WTC11 (cell line): ENCODE results near the gene ANGPTL1. TPM values are rescaled to one million over a fixed set of nuclear protein-coding genes. Genes with fewer than 3 reads are reported as not detected.

Source experiments
- ATAC-seq: fragments of 200-7000 bp; cut with Tn5 transposase; 2 replicates; pipeline ENCODE4 v1.10.0; 2021; ENCODE audit warnings: mild to moderate bottlenecking, moderate library complexity
- CTCF ChIA-PET: fragments of 300-600 bp; sonication (Branson Sonifier 250); formaldehyde crosslinking; loops from one replicate; lab custom pipeline; 2021; ENCODE audit warnings: antibody characterized with exemption; lab: Charles Lee
- POLR2A ChIA-PET: fragments of 350-600 bp; sonication (Branson Sonifier 250); formaldehyde crosslinking; loops from one replicate; lab custom pipeline; 2021; ENCODE audit warnings: antibody characterized with exemption; lab: Charles Lee
- DNase-seq: peaks from one replicate; pipeline ENCODE4 v3.0.0; 2021; ENCODE audit warnings: low spot score
- H3K27ac Mint-ChIP-seq: 2 replicates; pipeline ENCODE4 v1.8.0; 2021; ENCODE audit warnings: mixed read lengths
- H3K27me3 Mint-ChIP-seq: 2 replicates; pipeline ENCODE4 v1.8.0; 2021; ENCODE audit warnings: low read depth, mild to moderate bottlenecking, moderate library complexity, mixed read lengths
- H3K36me3 Mint-ChIP-seq: 2 replicates; pipeline ENCODE4 v1.8.0; 2021; ENCODE audit warnings: mixed read lengths
- H3K4me1 Mint-ChIP-seq: 2 replicates; pipeline ENCODE4 v1.8.0; 2022; ENCODE audit warnings: mixed read lengths
- H3K4me3 Mint-ChIP-seq: 2 replicates; pipeline ENCODE4 v1.8.0; 2021; ENCODE audit warnings: mild to moderate bottlenecking, moderate library complexity, mixed read lengths
- H3K9me3 Mint-ChIP-seq: 2 replicates; pipeline ENCODE4 v1.8.0; 2021; ENCODE audit warnings: mixed read lengths
- ARID4B ChIP-seq: sonication (generic); formaldehyde crosslinking; IDR thresholded peaks from 2 replicates; pipeline ENCODE4 v1.8.0; 2023; ENCODE audit warnings: missing genetic modification reagents, mild to moderate bottlenecking, borderline replicate concordance
- ELF4 ChIP-seq: sonication (generic); formaldehyde crosslinking; IDR thresholded peaks from 2 replicates; pipeline ENCODE4 v1.8.1; 2022; ENCODE audit warnings: low read depth, mild to moderate bottlenecking, moderate library complexity, missing genetic modification reagents
- FOXP1 ChIP-seq: sonication (generic); formaldehyde crosslinking; IDR thresholded peaks from 2 replicates; pipeline ENCODE4 v1.8.0; 2022; ENCODE audit warnings: missing genetic modification reagents, mild to moderate bottlenecking, moderate library complexity, borderline replicate concordance
- GTF2I ChIP-seq: fragments of 250-450 bp; sonication (Bioruptor Pico); conservative IDR thresholded peaks from 2 replicates; pipeline ENCODE4 v1.4.0; 2021; ENCODE audit warnings: mild to moderate bottlenecking
- HMGA2 ChIP-seq: fragments of 250-450 bp; sonication (Bioruptor Pico); IDR thresholded peaks from 2 replicates; pipeline ENCODE4 v1.4.0; 2021; ENCODE audit warnings: mild to moderate bottlenecking, moderate library complexity
- HMGXB4 ChIP-seq: sonication (generic); formaldehyde crosslinking; IDR thresholded peaks from 2 replicates; pipeline ENCODE4 v1.8.1; 2023; ENCODE audit warnings: mild to moderate bottlenecking, moderate library complexity, missing genetic modification reagents
- KAT7 ChIP-seq: sonication (generic); formaldehyde crosslinking; IDR thresholded peaks from 2 replicates; pipeline ENCODE4 v1.8.1; 2023; ENCODE audit warnings: missing genetic modification reagents, mild to moderate bottlenecking, borderline replicate concordance
- TP53 ChIP-seq: sonication (generic); formaldehyde crosslinking; IDR thresholded peaks from 2 replicates; pipeline ENCODE4 v1.8.1; 2023; ENCODE audit warnings: mild to moderate bottlenecking, missing genetic modification reagents
- USF1 ChIP-seq: sonication (generic); formaldehyde crosslinking; IDR thresholded peaks from 2 replicates; pipeline ENCODE4 v1.8.0; 2022; ENCODE audit warnings: mild to moderate bottlenecking, missing genetic modification reagents
- ZNF317 ChIP-seq: sonication (generic); formaldehyde crosslinking; IDR thresholded peaks from 2 replicates; pipeline ENCODE4 v1.8.1; 2023; ENCODE audit warnings: low read depth, mild to moderate bottlenecking, moderate library complexity, missing genetic modification reagents, borderline replicate concordance
- total RNA-seq: library from RNA; stranded (reverse); gene quantifications from 3 replicates; pipeline ENCODE4 v1.2.3, GENCODE V29; 2021
- TF ChIP-seq, protein P1 (sequence below): sonication (generic); formaldehyde crosslinking; IDR thresholded peaks from 2 replicates; pipeline ENCODE4 v1.8.1; 2023; ENCODE audit warnings: mild to moderate bottlenecking, missing genetic modification reagents

The ANGPTL1 gene
- total RNA-seq, 1 experiment from 2014 or later: not detected

- TF ChIP-seq ARID4B (no peak), USF1 (CRISPR knock-in tag) (no peak), FOXP1 (CRISPR knock-in tag) (no peak), HMGA2 (CRISPR knock-in tag) (no peak)
These were observed 26.4 kb downstream of the ANGPTL1 start (continued) for GRCh38 chr1:178844436-178844835.

DNA sequence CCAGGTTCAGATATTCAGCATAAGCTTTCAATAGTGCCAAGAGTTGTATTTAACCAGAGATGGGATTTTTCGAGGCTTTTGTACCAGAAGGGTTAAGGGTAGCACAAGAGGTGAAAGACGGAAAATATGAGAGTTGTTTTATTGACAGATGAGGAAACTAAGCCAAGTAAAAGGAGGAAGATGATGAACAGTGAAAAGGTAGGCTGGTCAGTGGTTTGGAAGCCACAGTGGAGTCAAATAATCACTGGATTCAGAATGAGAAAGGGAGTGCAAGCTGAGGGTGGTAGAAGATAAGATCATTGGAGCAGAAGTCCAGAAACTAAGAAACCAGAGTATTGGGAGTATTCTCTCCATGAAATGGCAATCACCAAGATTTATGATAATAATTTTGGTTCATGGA lies 45.7 kb downstream of the ANGPTL1 start:
- TF ChIP-seq ELF4 (CRISPR knock-in tag) (no peak), GTF2I (CRISPR knock-in tag) (no peak), HMGXB4 (CRISPR knock-in tag) (no peak), ARID4B (no peak), ZNF317 (CRISPR knock-in tag) (no peak), TP53 (CRISPR knock-in tag) (no peak)
- DNase-seq (no peak), ATAC-seq (no peak)
- ChIA-PET POLR2A (no interaction called here), CTCF (no interaction called here)
- Mint-ChIP-seq H3K4me1 (no peaks in the 10 kb centered on the region), H3K27ac (no peak overlapping the region), H3K27me3 (no peaks in the 10 kb centered on the region), H3K36me3 (peaks cover 21% of the 10 kb centered on the region), H3K4me3 (no peak overlapping the region), H3K9me3 (peaks cover 26% of the 10 kb centered on the region)

DNA sequence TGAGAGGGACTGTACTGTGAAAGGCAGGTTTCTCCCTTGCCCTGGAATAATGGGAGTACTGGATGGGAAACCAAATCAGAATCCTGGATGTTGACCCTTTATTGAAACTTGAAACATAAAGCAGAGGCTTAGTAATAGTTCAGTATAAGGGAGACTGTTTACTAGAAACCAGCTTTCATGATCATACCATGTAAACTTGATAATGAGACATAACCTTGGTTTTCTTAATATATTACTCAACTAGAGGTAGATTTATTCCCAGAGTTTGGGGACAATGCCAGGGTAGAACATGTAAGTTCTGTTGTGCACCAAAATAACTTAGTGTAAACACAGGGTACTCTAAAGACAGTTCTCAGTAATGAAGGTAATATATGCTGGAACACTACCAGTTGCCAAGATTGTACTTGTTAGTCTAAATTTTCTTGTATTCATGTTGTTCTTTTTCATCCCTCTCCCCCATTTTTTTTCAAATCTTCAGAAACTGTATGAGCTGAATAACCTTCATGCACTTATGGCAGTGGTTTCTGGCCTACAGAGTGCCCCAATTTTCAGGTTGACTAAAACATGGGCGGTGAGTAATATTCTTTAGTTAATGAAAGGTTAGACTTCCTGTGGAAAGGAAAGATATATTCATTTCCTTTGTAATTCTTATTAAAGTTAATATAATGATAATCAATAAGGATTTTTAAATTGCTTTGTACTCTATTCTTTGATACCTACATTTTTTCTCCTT lies 49.6 kb downstream of the ANGPTL1 start:
- peak overlapping the region; percentile 26 for H3K27ac Mint-ChIP-seq
- H3K27me3 Mint-ChIP-seq: no peaks in the 10 kb centered on the region
- no peak for DNase-seq
- POLR2A ChIA-PET: no interaction called here
- no peaks in the 10 kb centered on the region for H3K9me3 Mint-ChIP-seq
- H3K36me3 Mint-ChIP-seq: no peaks in the 10 kb centered on the region
- TF ChIP-seq, protein P1, sequence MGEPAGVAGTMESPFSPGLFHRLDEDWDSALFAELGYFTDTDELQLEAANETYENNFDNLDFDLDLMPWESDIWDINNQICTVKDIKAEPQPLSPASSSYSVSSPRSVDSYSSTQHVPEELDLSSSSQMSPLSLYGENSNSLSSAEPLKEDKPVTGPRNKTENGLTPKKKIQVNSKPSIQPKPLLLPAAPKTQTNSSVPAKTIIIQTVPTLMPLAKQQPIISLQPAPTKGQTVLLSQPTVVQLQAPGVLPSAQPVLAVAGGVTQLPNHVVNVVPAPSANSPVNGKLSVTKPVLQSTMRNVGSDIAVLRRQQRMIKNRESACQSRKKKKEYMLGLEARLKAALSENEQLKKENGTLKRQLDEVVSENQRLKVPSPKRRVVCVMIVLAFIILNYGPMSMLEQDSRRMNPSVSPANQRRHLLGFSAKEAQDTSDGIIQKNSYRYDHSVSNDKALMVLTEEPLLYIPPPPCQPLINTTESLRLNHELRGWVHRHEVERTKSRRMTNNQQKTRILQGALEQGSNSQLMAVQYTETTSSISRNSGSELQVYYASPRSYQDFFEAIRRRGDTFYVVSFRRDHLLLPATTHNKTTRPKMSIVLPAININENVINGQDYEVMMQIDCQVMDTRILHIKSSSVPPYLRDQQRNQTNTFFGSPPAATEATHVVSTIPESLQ (CRISPR knock-in tag): no peak
- TF ChIP-seq KAT7 (CRISPR knock-in tag) (no peak), ARID4B (no peak)
- no peaks in the 10 kb centered on the region for H3K4me1 Mint-ChIP-seq
- no peak overlapping the region for H3K4me3 Mint-ChIP-seq
- no peak for ATAC-seq
- CTCF ChIA-PET: no interaction called here
